ENCODE results near the gene ARHGAP19. TPM values are rescaled to one million over a fixed set of nuclear protein-coding genes. Genes with fewer than 3 reads are reported as not detected.

Gene ARHGAP19
- polyA plus RNA-seq, 1 donor from 2014 or later, result 5.2 TPM

DNA sequence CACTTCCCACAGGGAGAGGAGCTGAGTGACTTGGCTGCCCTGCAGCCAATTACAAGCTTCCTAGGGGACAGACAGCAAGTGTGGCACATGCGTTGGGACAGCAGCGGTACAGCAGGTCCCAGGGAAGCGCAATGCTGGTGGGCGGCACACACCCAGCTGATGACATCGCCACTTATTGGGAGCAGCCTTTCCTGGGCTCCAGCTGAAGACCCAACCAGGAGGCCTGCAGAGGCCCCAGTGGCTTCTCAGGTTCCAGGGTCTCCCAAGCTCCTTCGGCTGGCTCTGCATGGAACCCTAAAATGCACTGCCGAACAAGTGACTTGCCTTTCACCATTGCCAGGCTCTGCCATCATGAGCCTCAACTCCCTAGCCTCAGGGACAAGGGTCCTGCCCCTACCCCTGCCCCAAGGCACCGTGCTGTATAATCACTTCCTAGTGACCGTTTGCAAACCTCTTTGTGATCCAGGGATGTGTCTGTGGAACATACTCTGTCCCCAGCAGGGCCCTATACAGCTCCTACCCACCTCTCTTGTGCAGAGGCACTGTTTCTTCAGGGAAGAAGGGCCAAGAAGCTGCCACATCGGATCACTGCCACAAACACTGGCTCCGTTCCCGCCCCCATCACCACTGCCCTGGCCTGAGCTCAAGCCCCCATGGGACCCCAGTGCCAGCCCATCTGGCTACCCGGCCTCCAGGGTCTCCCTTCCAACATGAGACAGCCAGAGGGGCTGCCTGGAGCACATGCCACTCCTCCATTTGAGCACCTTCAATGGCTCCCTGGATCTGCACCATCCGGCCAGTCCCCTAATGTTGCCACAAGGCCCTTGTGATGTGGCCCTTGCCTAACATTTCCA, 87.4 kb downstream of the ARHGAP19 start:
- Histone ChIP-seq H4K20me1 (ENCODE audit: insufficient read depth) (no peaks in the 10 kb centered on the region), H3K4me3 (ENCODE audit: low read length) (no peak overlapping the region), H3K9ac (ENCODE audit: low read length) (no peak overlapping the region), H3K4me2 (ENCODE audit: low read length) (no peak overlapping the region), H3K27me3 (ENCODE audit: insufficient read depth, low read depth, low read length) (no peaks in the 10 kb centered on the region), H3F3A (ENCODE audit: insufficient read depth, low read length, poor library complexity, severe bottlenecking) (no peaks in the 10 kb centered on the region), H3K9me2 (ENCODE audit: insufficient read depth, low read length) (no peaks in the 10 kb centered on the region), H3K27ac (ENCODE audit: low read length) (no peak overlapping the region), H3K9me3 (ENCODE audit: low read length) (no peaks in the 10 kb centered on the region), H3K36me3 (ENCODE audit: insufficient read depth, low read length) (no peaks in the 10 kb centered on the region), H2AFZ (ENCODE audit: low read depth, low read length) (no peak overlapping the region), H3K79me2 (replicated peaks; ENCODE audit: insufficient read depth, low read length) (no peaks in the 10 kb centered on the region)
- TF ChIP-seq MXI1 (conservative IDR thresholded peaks at IDR 0.05; ENCODE audit: poor library complexity, severe bottlenecking), result no peak

DNA sequence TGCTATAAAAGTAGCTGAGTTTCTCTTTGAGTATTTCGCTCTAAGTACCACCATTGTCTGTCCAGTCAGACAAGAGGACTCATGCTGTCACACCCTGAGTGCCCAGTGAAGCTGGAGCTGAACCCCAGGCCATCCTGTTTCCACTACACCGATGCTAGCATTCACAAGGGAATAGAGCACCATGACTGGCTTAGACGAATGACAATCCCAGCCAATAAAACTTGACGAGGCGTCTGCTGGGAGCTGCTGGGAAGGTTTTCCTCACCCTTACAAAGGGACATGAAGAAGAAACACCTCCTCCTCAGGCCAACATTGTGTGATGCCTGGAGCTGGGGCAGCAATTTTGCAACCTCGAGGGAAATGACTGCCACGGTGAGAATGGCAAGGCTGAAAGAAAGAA, 89.2 kb downstream of the ARHGAP19 start:
- H3K4me3 ChIP-seq (ENCODE audit: low read length), result no peak overlapping the region
- no peaks in the 10 kb centered on the region for H3F3A ChIP-seq (ENCODE audit: insufficient read depth, low read length, poor library complexity, severe bottlenecking)
- H3K9ac ChIP-seq (ENCODE audit: low read length), result no peak overlapping the region
- H3K9me3 ChIP-seq (ENCODE audit: low read length), result no peaks in the 10 kb centered on the region
- H3K27me3 ChIP-seq (ENCODE audit: insufficient read depth, low read depth, low read length), result peaks cover 10% of the 10 kb centered on the region
- H3K36me3 ChIP-seq (ENCODE audit: insufficient read depth, low read length), result no peaks in the 10 kb centered on the region
- no peak overlapping the region for H3K27ac ChIP-seq (ENCODE audit: low read length)
- no peaks in the 10 kb centered on the region for H4K20me1 ChIP-seq (ENCODE audit: insufficient read depth)
- no peak for TF ChIP-seq POLR2AphosphoS5 (IDR thresholded peaks at IDR 0.05)
- TF ChIP-seq, protein P1, sequence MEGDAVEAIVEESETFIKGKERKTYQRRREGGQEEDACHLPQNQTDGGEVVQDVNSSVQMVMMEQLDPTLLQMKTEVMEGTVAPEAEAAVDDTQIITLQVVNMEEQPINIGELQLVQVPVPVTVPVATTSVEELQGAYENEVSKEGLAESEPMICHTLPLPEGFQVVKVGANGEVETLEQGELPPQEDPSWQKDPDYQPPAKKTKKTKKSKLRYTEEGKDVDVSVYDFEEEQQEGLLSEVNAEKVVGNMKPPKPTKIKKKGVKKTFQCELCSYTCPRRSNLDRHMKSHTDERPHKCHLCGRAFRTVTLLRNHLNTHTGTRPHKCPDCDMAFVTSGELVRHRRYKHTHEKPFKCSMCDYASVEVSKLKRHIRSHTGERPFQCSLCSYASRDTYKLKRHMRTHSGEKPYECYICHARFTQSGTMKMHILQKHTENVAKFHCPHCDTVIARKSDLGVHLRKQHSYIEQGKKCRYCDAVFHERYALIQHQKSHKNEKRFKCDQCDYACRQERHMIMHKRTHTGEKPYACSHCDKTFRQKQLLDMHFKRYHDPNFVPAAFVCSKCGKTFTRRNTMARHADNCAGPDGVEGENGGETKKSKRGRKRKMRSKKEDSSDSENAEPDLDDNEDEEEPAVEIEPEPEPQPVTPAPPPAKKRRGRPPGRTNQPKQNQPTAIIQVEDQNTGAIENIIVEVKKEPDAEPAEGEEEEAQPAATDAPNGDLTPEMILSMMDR (IDR thresholded peaks at IDR 0.05; ENCODE audit: poor library complexity, severe bottlenecking), result no peak
- no peak for TF ChIP-seq TAF1 (IDR thresholded peaks at IDR 0.05; ENCODE audit: low read depth)
- no peak for TF ChIP-seq RAD21 (conservative IDR thresholded peaks at IDR 0.05)
- TF ChIP-seq MXI1 (conservative IDR thresholded peaks at IDR 0.05; ENCODE audit: poor library complexity, severe bottlenecking), result no peak
- no peak for TF ChIP-seq SMC3 (conservative IDR thresholded peaks at IDR 0.05; ENCODE audit: poor library complexity)
- TF ChIP-seq EP300 (conservative IDR thresholded peaks at IDR 0.05; ENCODE audit: poor library complexity, severe bottlenecking), result no peak
- TF ChIP-seq, protein P2, sequence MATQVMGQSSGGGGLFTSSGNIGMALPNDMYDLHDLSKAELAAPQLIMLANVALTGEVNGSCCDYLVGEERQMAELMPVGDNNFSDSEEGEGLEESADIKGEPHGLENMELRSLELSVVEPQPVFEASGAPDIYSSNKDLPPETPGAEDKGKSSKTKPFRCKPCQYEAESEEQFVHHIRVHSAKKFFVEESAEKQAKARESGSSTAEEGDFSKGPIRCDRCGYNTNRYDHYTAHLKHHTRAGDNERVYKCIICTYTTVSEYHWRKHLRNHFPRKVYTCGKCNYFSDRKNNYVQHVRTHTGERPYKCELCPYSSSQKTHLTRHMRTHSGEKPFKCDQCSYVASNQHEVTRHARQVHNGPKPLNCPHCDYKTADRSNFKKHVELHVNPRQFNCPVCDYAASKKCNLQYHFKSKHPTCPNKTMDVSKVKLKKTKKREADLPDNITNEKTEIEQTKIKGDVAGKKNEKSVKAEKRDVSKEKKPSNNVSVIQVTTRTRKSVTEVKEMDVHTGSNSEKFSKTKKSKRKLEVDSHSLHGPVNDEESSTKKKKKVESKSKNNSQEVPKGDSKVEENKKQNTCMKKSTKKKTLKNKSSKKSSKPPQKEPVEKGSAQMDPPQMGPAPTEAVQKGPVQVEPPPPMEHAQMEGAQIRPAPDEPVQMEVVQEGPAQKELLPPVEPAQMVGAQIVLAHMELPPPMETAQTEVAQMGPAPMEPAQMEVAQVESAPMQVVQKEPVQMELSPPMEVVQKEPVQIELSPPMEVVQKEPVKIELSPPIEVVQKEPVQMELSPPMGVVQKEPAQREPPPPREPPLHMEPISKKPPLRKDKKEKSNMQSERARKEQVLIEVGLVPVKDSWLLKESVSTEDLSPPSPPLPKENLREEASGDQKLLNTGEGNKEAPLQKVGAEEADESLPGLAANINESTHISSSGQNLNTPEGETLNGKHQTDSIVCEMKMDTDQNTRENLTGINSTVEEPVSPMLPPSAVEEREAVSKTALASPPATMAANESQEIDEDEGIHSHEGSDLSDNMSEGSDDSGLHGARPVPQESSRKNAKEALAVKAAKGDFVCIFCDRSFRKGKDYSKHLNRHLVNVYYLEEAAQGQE (IDR thresholded peaks at IDR 0.05; ENCODE audit: borderline replicate concordance), result no peak
- no peak for TF ChIP-seq EZH2 (IDR thresholded peaks at IDR 0.05; ENCODE audit: borderline replicate concordance, insufficient read depth, low read length, poor library complexity, severe bottlenecking)
- H3K4me2 ChIP-seq (ENCODE audit: low read length), result no peak overlapping the region
- H2AFZ ChIP-seq (ENCODE audit: low read depth, low read length), result no peak overlapping the region
- H3K79me2 ChIP-seq (replicated peaks; ENCODE audit: insufficient read depth, low read length), result no peaks in the 10 kb centered on the region
- no peaks in the 10 kb centered on the region for H3K9me2 ChIP-seq (ENCODE audit: insufficient read depth, low read length)

Measured in neural cell (in vitro differentiated cells).